BLaER1 treated with 17β-estradiol and CSF1 and Interleukin-3, amounts not matched to agents 10 nM and 100 nM (cell line): ENCODE results near the gene PAK4.
"Not testable (repeated sequence)": the region's sequence is repeated elsewhere in the genome, so short reads cannot be mapped to it uniquely, and the experiment has no call there.

ENCODE experiments used
- H3K27ac ChIP-seq, 11 experiments: shearing (Covaris generic); formaldehyde crosslinking; 2 replicates each; pipeline ENCODE4 v1.8.1; 2022
- H3K27me3 ChIP-seq, 11 experiments: shearing (Covaris generic); formaldehyde crosslinking; 2 replicates each; pipeline ENCODE4 v1.8.1; 2022
- H3K36me3 ChIP-seq, 11 experiments: shearing (Covaris generic); formaldehyde crosslinking; 2 replicates each; pipeline ENCODE4 v1.8.1; 2022
- H3K4me1 ChIP-seq, 10 experiments: shearing (Covaris generic); formaldehyde crosslinking; 2 replicates each; pipeline ENCODE4 v1.8.1; 2022
- H3K4me2 ChIP-seq, 11 experiments: shearing (Covaris generic); formaldehyde crosslinking; 2 replicates each; pipeline ENCODE4 v1.8.1; 2022
- H3K4me3 ChIP-seq, 10 experiments: shearing (Covaris generic); formaldehyde crosslinking; 2 replicates each; pipeline ENCODE4 v1.8.1; 2022
- H3K9ac ChIP-seq, 11 experiments: shearing (Covaris generic); formaldehyde crosslinking; 2 replicates each; pipeline ENCODE4 v1.8.1; 2022
- H3K9me3 ChIP-seq, 11 experiments: shearing (Covaris generic); formaldehyde crosslinking; replicated peaks in 1 of 11; 2 replicates each; pipeline ENCODE4 v1.8.1; 2022
- H4K20me1 ChIP-seq, 11 experiments: shearing (Covaris generic); formaldehyde crosslinking; 2 replicates each; pipeline ENCODE4 v1.8.1; 2022
- Cebpa-rat ChIP-seq, 11 experiments: shearing (Covaris generic); IDR thresholded peaks; 2 replicates each; pipeline ENCODE4 v1.8.1; 2022

PAK4 gene

DNA sequence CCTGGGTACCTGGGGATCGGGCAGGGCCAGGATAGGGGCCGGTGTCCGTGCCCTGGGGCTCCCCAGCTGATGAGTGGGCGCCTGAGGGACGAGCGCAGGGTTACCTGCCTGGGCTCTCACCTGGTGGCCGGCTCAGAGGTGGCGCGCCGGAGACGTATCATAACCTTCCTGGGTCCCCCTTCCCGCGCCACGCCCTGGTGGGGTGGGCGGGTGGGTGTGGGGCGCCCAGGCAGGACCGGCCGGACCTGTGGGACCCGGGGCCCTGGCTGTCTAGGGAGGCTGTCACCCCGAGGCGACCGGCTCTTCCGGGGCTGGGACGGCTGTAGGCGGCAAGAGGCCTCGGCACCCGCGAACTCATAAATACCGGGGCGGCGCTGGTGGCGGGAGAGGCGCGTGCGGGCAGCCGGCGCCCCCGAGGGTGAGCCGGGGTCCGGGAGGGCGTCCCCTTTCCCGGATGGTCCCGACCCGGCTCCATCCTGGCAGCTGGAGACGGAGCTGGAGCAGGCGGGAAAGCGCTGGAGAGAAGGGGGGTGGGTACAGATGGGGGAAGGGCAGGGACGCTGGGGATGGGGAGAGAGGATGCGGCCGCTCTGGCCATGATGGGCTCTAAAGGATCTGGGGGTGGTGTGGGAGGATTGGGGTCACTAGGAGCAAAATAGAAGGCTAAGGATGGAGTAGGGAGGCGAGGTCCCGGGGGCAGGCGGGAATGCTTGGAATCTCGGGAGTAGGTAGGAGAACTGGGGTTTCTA lies 41.4 kb upstream of the PAK4 start, which contains the start of gene ACP7:
Gene ACP7 (plus strand): TSS at position 386 of the 749 bp plus-strand sequence. CDS start 902 bp downstream, outside the sequence.
- Histone ChIP-seq H3K27me3 (peaks cover 44 to 61% (median 55%) of the 10 kb centered on the region in 11 experiments), H3K36me3 (no peaks in the 10 kb centered on the region), H3K27ac (no peak within 1 kb of the TSS), H3K4me1 (peaks cover 0 to 11% (median 7%) of the 10 kb centered on the region in 10 experiments; a peak in 10 of 20 replicates), H3K9ac (no peak within 1 kb of the TSS), H3K4me3 (0 out of 20 replicates have a peak within 1 kb of the TSS, but pooled peaks of 1 of the 10 experiments have one; percentile 4), H3K9me3 (no peaks in the 10 kb centered on the region), H3K4me2 (peak within 1 kb of the TSS in 4 of 11 experiments; percentile 7 to 37 (median 16); a peak in 4 of 22 replicates), H4K20me1 (peaks cover 0 to 11% (median 0%) of the 10 kb centered on the region in 11 experiments; a peak in 1 of 22 replicates)
- no peak for TF ChIP-seq Cebpa-rat (IDR thresholded peaks at IDR 0.05)

DNA sequence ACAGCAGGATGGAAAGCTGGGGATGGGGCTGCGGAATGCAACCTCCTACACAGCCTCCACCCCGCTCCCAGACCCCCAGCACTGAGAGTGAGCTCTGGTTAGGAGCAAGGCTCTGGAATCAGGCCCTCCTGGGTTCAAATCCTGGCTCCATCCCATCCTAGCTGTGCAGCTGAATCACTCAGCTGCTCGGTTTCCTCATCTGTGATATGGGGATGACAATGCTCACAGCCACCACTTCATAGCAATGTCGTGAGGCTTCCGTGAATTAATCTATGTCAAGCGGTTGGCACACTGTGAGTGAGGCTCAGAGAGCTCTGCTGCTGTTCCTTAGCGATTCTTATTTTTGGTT lies 40.9 kb upstream of the PAK4 start:
- no peaks in the 10 kb centered on the region for H3K9me3 ChIP-seq
- H3K4me1 ChIP-seq, result peaks cover 0 to 11% (median 7%) of the 10 kb centered on the region in 10 experiments; a peak in 10 of 20 replicates
- no peak overlapping the region for H3K9ac ChIP-seq
- no peak overlapping the region for H3K27ac ChIP-seq
- peaks cover 44 to 61% (median 55%) of the 10 kb centered on the region in 11 experiments for H3K27me3 ChIP-seq
- H4K20me1 ChIP-seq, result peaks cover 0 to 11% (median 0%) of the 10 kb centered on the region in 11 experiments; a peak in 1 of 22 replicates
- no peak overlapping the region for H3K4me2 ChIP-seq
- no peaks in the 10 kb centered on the region for H3K36me3 ChIP-seq
- TF ChIP-seq Cebpa-rat (IDR thresholded peaks at IDR 0.05), result no peak
- H3K4me3 ChIP-seq, result no peak overlapping the region

DNA sequence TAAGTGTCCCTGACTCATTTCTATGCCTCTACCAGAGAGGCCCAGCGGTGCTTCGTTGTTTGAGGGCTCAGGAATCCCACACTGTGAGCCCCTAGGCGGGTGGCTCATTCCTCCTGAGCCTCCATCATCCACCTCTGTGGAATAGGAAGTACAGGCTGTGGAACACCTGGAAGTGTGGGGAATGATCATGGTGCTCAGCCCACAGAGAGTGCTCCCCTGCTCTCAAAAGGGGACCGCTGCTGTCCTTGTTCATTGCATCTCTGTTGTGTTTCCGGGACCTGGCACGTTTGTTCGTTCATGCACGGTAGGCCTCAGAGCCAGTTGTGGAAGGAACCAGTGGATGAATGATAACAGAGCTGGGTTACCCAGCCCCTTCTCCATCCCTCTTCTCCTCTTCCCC lies 40.2 kb upstream of the PAK4 start:
- peaks cover 44 to 61% (median 55%) of the 10 kb centered on the region in 11 experiments for H3K27me3 ChIP-seq
- H3K4me2 ChIP-seq, result no peak overlapping the region

DNA sequence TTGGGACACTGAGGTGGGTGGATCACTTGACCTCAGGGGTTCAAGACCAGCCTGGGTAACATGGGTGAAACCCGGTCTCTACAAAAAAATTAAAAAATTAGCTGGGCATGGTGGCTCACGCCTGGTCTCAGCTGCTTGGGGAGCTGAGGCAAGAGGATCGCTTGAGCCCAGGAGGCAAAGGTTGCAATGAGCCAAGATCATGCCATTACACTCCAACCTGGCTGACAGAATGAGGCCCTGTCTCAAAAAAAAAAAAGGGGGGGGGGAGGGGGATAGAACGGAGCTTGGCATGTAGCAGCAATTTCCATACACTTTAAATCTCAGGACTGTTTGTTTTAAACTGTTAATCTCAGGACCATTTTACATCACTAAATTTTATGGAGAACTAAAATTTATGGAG lies 39.2 kb upstream of the PAK4 start:
- no peaks in the 10 kb centered on the region for H3K36me3 ChIP-seq
- H3K9me3 ChIP-seq, result no peaks in the 10 kb centered on the region
- H3K4me3 ChIP-seq, result no peak overlapping the region
- peaks cover 0 to 11% (median 7%) of the 10 kb centered on the region in 10 experiments; a peak in 10 of 20 replicates for H3K4me1 ChIP-seq
- no peak overlapping the region for H3K27ac ChIP-seq
- no peak overlapping the region for H3K9ac ChIP-seq
- H3K27me3 ChIP-seq, result peaks cover 44 to 54% (median 51%) of the 10 kb centered on the region in 11 experiments
- peaks cover 0 to 11% (median 0%) of the 10 kb centered on the region in 11 experiments; a peak in 1 of 22 replicates for H4K20me1 ChIP-seq
- H3K4me2 ChIP-seq, result no peak overlapping the region
- no peak for TF ChIP-seq Cebpa-rat (IDR thresholded peaks at IDR 0.05)

More for the DNA sequence above, 40.2 kb upstream of the PAK4 start:
- no peak overlapping the region for H3K4me3 ChIP-seq
- peaks cover 0 to 11% (median 7%) of the 10 kb centered on the region in 10 experiments; a peak in 10 of 20 replicates for H3K4me1 ChIP-seq
- no peaks in the 10 kb centered on the region for H3K9me3 ChIP-seq
- no peak overlapping the region for H3K27ac ChIP-seq
- no peak for TF ChIP-seq Cebpa-rat (IDR thresholded peaks at IDR 0.05)
- H3K36me3 ChIP-seq, result no peaks in the 10 kb centered on the region
- no peak overlapping the region for H3K9ac ChIP-seq
- H4K20me1 ChIP-seq, result peaks cover 0 to 11% (median 0%) of the 10 kb centered on the region in 11 experiments; a peak in 1 of 22 replicates

DNA sequence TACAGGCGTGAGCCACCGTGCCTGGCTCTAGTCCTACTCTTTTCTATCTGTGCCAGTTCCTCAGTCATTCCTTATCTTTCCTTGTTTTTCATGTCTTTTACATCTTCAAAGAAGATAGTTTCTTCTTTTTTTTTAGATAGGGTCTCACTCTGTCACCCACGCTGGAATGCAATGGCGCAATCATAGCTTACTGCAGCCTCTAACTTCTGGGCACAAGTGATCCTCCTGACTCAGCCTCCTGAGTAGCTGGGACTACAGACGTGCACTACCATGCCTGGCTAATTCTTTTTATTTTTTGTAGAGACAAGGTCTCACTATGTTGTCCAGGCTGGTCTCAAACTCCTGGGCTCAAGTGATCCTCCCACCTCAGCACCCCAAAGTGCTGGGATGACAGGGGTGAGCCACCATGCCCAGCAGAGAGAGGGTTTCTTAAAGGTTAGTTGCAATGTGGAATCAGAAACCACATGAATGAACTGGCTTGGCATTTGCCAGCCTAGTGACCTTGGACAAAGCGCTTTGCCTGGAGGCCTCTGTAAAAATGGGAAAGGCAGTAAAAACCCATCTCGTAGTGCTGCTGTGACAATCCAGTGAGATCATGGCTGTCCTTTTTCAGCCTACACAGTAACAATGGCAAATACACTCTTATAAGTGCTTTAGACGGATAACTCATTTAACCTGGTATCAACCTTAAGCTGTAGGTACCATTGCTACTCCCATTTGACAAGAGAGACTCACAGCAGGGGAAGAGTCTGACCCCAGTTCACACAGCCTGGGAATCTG lies 37.5 kb upstream of the PAK4 start:
- TF ChIP-seq Cebpa-rat (IDR thresholded peaks at IDR 0.05), result no peak
- Histone ChIP-seq H4K20me1 (peaks cover 0 to 11% (median 0%) of the 10 kb centered on the region in 11 experiments; a peak in 1 of 22 replicates), H3K27me3 (peaks cover 31 to 37% (median 33%) of the 10 kb centered on the region in 11 experiments), H3K9me3 (no peaks in the 10 kb centered on the region), H3K9ac (no peak overlapping the region), H3K4me3 (no peak overlapping the region), H3K36me3 (no peaks in the 10 kb centered on the region), H3K4me2 (no peak overlapping the region), H3K27ac (no peak overlapping the region), H3K4me1 (peaks cover 0 to 13% (median 7%) of the 10 kb centered on the region in 10 experiments; a peak in 13 of 20 replicates)

DNA sequence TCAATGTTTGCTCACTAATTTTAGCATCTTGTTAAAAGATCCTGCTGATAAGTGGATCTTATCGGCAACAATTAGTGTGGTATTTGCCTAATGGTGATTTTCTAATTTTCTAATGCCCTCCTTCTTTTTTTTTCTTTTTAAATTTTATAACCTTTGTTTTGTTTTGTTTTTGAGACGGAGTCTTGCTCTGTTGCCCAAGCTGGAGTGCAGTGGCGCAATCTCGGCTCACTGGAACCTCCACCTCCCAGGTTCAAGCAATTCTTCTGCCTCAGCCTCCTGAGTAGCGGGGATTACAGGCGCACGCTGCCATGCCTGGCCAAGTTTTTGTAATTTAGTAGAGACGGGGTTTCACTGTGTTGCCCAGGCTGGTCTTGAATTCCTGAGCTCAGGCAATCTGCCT lies 35.6 kb upstream of the PAK4 start:
- not testable (repeated sequence) for H3K27ac ChIP-seq, H3K4me3 ChIP-seq, H3K36me3 ChIP-seq, H3K4me2 ChIP-seq, H4K20me1 ChIP-seq, H3K9ac ChIP-seq
- H3K9me3 ChIP-seq, result peaks cover 6 to 12% (median 10%) of the 10 kb centered on the region in 11 experiments; a peak in 20 of 22 replicates
- H3K4me1 ChIP-seq, result peaks cover 0 to 23% (median 3%) of the 10 kb centered on the region in 10 experiments; a peak in 9 of 20 replicates
- peaks cover 12 to 18% (median 14%) of the 10 kb centered on the region in 11 experiments for H3K27me3 ChIP-seq

DNA sequence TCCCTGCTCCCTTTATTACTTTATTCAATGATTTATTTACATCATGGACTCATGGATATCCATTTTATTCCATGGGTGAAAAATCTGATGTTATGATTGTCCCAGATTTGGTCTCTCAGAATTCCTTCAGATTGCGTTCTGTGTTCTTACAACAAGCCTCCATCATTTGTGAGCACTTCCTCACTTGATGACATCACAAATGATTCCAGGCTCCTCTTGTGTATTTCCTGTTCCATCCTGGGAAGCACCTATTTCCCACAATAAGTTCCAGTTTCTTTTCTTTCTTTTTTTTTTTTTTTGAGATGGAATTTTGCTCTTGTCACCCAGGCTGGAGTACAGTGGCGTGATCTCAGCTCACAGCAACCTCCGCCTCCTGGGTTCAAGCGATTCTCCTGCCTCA lies 34.7 kb upstream of the PAK4 start:
- Histone ChIP-seq H3K4me3 (no peak overlapping the region), H4K20me1 (no peaks in the 10 kb centered on the region), H3K4me1 (peaks cover 0 to 23% (median 0%) of the 10 kb centered on the region in 10 experiments; a peak in 7 of 20 replicates), H3K27ac (no peak overlapping the region), H3K36me3 (no peaks in the 10 kb centered on the region), H3K27me3 (peaks cover 3 to 9% (median 6%) of the 10 kb centered on the region in 11 experiments), H3K4me2 (no peak overlapping the region), H3K9ac (no peak overlapping the region), H3K9me3 (peaks cover 14 to 21% (median 17%) of the 10 kb centered on the region in 11 experiments; a peak in 21 of 22 replicates)
- TF ChIP-seq Cebpa-rat (IDR thresholded peaks at IDR 0.05), result no peak

DNA sequence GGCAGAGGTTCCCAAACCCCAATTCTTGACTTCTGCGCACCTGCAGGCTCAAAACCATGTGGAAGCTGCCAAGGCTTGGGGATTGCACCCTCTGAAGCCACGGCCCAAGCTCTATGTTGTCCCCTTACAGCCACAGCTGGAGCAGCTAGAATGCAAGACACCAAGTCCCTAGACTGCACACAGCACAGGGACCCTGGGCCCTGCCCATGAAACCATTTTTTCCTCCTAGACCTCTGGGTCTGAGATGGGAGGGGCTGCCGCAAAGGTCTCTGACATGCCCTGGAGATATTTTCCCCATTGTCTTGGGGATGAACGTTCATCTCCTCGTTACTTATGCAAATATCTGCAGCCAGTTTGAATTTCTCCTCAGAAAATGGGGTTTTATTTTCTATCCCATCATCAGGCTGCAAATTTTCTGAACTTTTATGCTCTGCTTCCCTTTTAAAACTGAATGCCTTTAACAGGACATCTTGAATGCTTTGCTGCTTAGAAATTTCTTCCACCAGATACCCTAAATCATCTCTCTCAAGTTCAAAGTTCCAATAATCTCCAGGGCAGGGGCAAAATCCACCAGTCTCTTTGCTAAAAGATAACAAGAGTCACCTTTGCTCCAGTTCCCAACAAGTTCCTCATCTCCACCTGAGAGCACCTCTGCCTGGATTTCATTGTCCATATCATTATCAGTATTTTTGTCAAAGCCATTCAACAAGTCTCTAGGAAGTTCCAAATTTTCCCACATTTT lies 29.6 kb upstream of the PAK4 start:
- not testable (repeated sequence) for H3K27me3 ChIP-seq, H4K20me1 ChIP-seq, H3K4me3 ChIP-seq, H3K9ac ChIP-seq, H3K27ac ChIP-seq, H3K4me2 ChIP-seq, H3K36me3 ChIP-seq
- H3K9me3 ChIP-seq, result peaks cover 14 to 23% (median 18%) of the 10 kb centered on the region in 11 experiments; a peak in 21 of 22 replicates
- peaks cover 0 to 23% (median 0%) of the 10 kb centered on the region in 10 experiments; a peak in 8 of 20 replicates for H3K4me1 ChIP-seq
